ENCODE results near the gene BTD. TPM values are rescaled to one million over a fixed set of nuclear protein-coding genes. Genes with fewer than 3 reads are reported as not detected.
"Not testable (repeated sequence)": the region's sequence is repeated elsewhere in the genome, so short reads cannot be mapped to it uniquely, and the experiment has no call there.

Gene BTD
- total and polyA plus RNA-seq, 2 experiments from 2014 or later: 17.8 to 20.0 TPM

DNA sequence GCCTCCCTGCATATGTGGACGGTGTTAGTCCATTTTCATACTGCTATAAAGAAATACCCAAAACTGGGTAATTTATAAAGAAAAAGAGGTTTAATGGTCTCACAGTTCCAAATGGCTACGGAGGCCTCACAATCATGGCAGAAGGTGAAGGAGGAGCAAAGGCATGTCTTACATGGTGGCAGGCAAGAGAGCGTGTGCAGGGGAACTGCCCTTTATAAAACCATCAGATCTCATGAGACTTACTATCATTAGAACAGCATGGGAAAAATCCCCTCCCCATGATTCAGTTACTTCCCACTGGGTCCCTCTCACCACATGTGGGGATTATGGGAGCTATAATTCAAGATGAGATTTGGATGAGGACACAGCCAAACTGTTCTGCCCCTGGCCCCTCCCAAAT is 1.3 kb downstream of the BTD start:
- H3F3A ChIP-seq (replicated peaks; ENCODE audit: low read depth); H4K20me1 ChIP-seq (replicated peaks; ENCODE audit: insufficient read depth); ATAC-seq; H3K9me2 ChIP-seq (ENCODE audit: insufficient read depth); H3K27me3 ChIP-seq (ENCODE audit: insufficient read depth); H3K27me3 Mint-ChIP-seq (ENCODE audit: insufficient read depth, low read depth, poor library complexity); DNase-seq (ENCODE audit: low spot score); H2AFZ ChIP-seq: not testable (repeated sequence)
- Histone ChIP-seq H3K79me2 (replicated peaks; ENCODE audit: insufficient read depth) (peaks cover 26% of the 10 kb centered on the region), H3K4me2 (peak overlapping the region; percentile 96), H3K4me1 (ENCODE audit: insufficient read depth) (peaks cover 12% of the 10 kb centered on the region), H3K4me3 (peak overlapping the region; percentile 67), H3K27ac (ENCODE audit: low read depth) (0 out of 2 replicates have a peak overlapping the region, but pooled peaks have one; percentile 96), H3K36me3 (ENCODE audit: insufficient read depth) (peaks cover 16% of the 10 kb centered on the region)
- H3K27ac Mint-ChIP-seq: peak overlapping the region; percentile 99; the same call in 1 of the 2 replicates
- H3K36me3 Mint-ChIP-seq (ENCODE audit: low read depth): peaks cover 52% of the 10 kb centered on the region
- H3K9me3 Mint-ChIP-seq: peaks cover 24% of the 10 kb centered on the region
- peaks cover 19% of the 10 kb centered on the region for H3K4me1 Mint-ChIP-seq
- peak overlapping the region; percentile 100 for H3K4me3 Mint-ChIP-seq

DNA sequence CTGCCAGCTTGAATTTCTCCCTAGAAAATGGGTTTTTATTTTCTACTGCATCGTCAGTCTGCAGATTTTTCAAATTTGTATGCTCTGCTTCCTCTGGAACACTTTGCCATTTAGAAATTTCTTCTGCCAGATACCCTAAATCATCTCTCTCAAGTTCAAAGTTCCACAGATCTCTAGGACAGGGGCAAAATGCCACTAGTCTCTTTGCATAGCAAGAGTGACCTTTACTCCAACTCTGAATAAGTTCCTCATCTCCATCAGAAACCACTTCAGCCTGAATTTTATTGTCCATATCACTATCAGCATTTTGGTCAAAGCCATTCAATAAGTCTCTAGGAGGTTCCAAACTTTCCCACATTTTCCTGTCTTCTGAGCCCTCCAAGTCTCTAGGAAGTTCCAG is 3.0 kb downstream of the BTD start:
- H3K36me3 Mint-ChIP-seq (ENCODE audit: low read depth): peaks cover 37% of the 10 kb centered on the region
- not testable (repeated sequence) for H2AFZ ChIP-seq; H4K20me1 ChIP-seq (replicated peaks; ENCODE audit: insufficient read depth); H3F3A ChIP-seq (replicated peaks; ENCODE audit: low read depth); H3K27ac Mint-ChIP-seq; H3K27ac ChIP-seq (ENCODE audit: low read depth); ATAC-seq; H3K36me3 ChIP-seq (ENCODE audit: insufficient read depth); H3K9me2 ChIP-seq (ENCODE audit: insufficient read depth); H3K4me2 ChIP-seq; H3K4me3 ChIP-seq; H3K4me3 Mint-ChIP-seq; H3K27me3 Mint-ChIP-seq (ENCODE audit: insufficient read depth, low read depth, poor library complexity); H3K27me3 ChIP-seq (ENCODE audit: insufficient read depth); DNase-seq (ENCODE audit: low spot score)
- Histone ChIP-seq H3K79me2 (replicated peaks; ENCODE audit: insufficient read depth) (peaks cover 24% of the 10 kb centered on the region), H3K4me1 (ENCODE audit: insufficient read depth) (peaks cover 12% of the 10 kb centered on the region)
- peaks cover 24% of the 10 kb centered on the region for H3K9me3 Mint-ChIP-seq
- H3K4me1 Mint-ChIP-seq: peaks cover 19% of the 10 kb centered on the region

GRCh38 chr3:15606434-15606891 is 4.9 kb downstream of the BTD start:
- H3K4me2 ChIP-seq: no peak overlapping the region
- H3K27ac ChIP-seq (ENCODE audit: low read depth): peak overlapping the region; percentile 28; the same call in 1 of the 2 replicates
- Mint-ChIP-seq H3K4me3 (no peak overlapping the region), H3K9me3 (peaks cover 24% of the 10 kb centered on the region), H3K27me3 (ENCODE audit: insufficient read depth, low read depth, poor library complexity) (peaks cover 2% of the 10 kb centered on the region), H3K36me3 (ENCODE audit: low read depth) (peaks cover 33% of the 10 kb centered on the region), H3K27ac (peak overlapping the region; percentile 80), H3K4me1 (peaks cover 13% of the 10 kb centered on the region)
- H3F3A ChIP-seq (replicated peaks; ENCODE audit: low read depth): no peaks in the 10 kb centered on the region; the same call in 1 of the 2 replicates
- peaks cover 9% of the 10 kb centered on the region for H3K79me2 ChIP-seq (replicated peaks; ENCODE audit: insufficient read depth)
- H3K4me3 ChIP-seq: no peak overlapping the region
- ATAC-seq: no peak
- H3K27me3 ChIP-seq (ENCODE audit: insufficient read depth): no peaks in the 10 kb centered on the region
- H3K9me2 ChIP-seq (ENCODE audit: insufficient read depth): no peaks in the 10 kb centered on the region
- DNase-seq (ENCODE audit: low spot score): no peak
- H3K4me1 ChIP-seq (ENCODE audit: insufficient read depth): peaks cover 12% of the 10 kb centered on the region
- no peaks in the 10 kb centered on the region for H3K36me3 ChIP-seq (ENCODE audit: insufficient read depth)
- no peak overlapping the region for H2AFZ ChIP-seq
- no peaks in the 10 kb centered on the region for H4K20me1 ChIP-seq (replicated peaks; ENCODE audit: insufficient read depth)
- TF ChIP-seq ZNF331 (CRISPR knock-in tag; IDR thresholded peaks at IDR 0.05; ENCODE audit: low read depth): no peak
- no peak for TF ChIP-seq STAT1 (IDR thresholded peaks at IDR 0.05; ENCODE audit: unreplicated experiment)
- TF ChIP-seq NANOG (IDR thresholded peaks at IDR 0.05; ENCODE audit: borderline replicate concordance): no peak
- no peak for TF ChIP-seq ZNF114 (CRISPR knock-in tag; IDR thresholded peaks at IDR 0.05)
- TF ChIP-seq CTCF (conservative IDR thresholded peaks at IDR 0.05; ENCODE audit: low read depth in 2 of 2): no peak
- TF ChIP-seq ZNF462 (CRISPR knock-in tag; IDR thresholded peaks at IDR 0.05): no peak
- TF ChIP-seq JUNB (IDR thresholded peaks at IDR 0.05; ENCODE audit: unreplicated experiment): no peak
- no peak for TF ChIP-seq EZH2phosphoT487 (IDR thresholded peaks at IDR 0.05; ENCODE audit: unreplicated experiment)
